Suprapubic skin (tissue), 4 donors: ENCODE results near the gene GIGYF1. TPM values are rescaled to one million over a fixed set of nuclear protein-coding genes. Genes with fewer than 3 reads are reported as not detected.
"Not testable (repeated sequence)": the region's sequence is repeated elsewhere in the genome, so short reads cannot be mapped to it uniquely, and the experiment has no call there.

ENCODE experiments used
- DNase-seq, 2 donors: peaks; one replicate each; pipeline ENCODE4 v3.0.0-alpha.2; 2019; ENCODE audit warnings: low spot score in 2 of 2
- H3K27ac ChIP-seq: fragments of 200-600 bp; sonication (generic); one replicate; pipeline ENCODE4 v1.5.1; 2019
- H3K27me3 ChIP-seq: fragments of 200-600 bp; sonication (generic); one replicate; pipeline ENCODE4 v1.5.1; 2019
- H3K36me3 ChIP-seq: fragments of 200-600 bp; sonication (generic); one replicate; pipeline ENCODE4 v1.5.1; 2019
- H3K4me1 ChIP-seq: fragments of 200-600 bp; sonication (generic); one replicate; pipeline ENCODE4 v1.5.1; 2019
- H3K4me3 ChIP-seq: fragments of 200-600 bp; sonication (generic); one replicate; pipeline ENCODE4 v1.5.1; 2019; ENCODE audit warnings: mild to moderate bottlenecking
- H3K9me3 ChIP-seq: fragments of 200-600 bp; sonication (generic); one replicate; pipeline ENCODE4 v1.5.1; 2019
- EP300 ChIP-seq: sonication (generic); formaldehyde crosslinking; IDR thresholded peaks from one replicate; pipeline ENCODE4 v1.6.1; 2017; ENCODE audit warnings: antibody characterized with exemption
- POLR2A ChIP-seq, 2 donors: fragments of 450-650 bp; IDR thresholded peaks; one replicate each; pipeline ENCODE4 v1.6.1; 2017; ENCODE audit warnings: antibody characterized with exemption in 2 of 2, mild to moderate bottlenecking in 2 of 2, moderate library complexity in 2 of 2
- POLR2AphosphoS5 ChIP-seq, 3 donors: sonication (generic); formaldehyde crosslinking; IDR thresholded peaks; one replicate each; pipeline ENCODE4 v1.6.1; 2017; ENCODE audit warnings: antibody characterized with exemption in 3 of 3
- WGBS: methylation state at CpG from one replicate; pipeline ENCODE4 v1.1.5; 2018; 5-methylcytosine and 5-hydroxymethylcytosine counted together
- total RNA-seq, 4 donors: library from RNA; depleted of rRNA; stranded (reverse); fragments of >200 nt; gene quantifications; one replicate each; pipeline ENCODE4 v1.1.0, GENCODE V29; 2016
- TF ChIP-seq, protein P1 (sequence below), 2 donors: fragments of 200-600 bp in 1 of 2; fragments of 450-650 bp in 1 of 2; sonication (generic) in 1 of 2; IDR thresholded peaks; one replicate each; pipeline ENCODE4 v1.5.1; 2016 to 2019; ENCODE audit warnings: antibody characterized with exemption in 2 of 2, mild to moderate bottlenecking in 1 of 2, moderate library complexity in 1 of 2

The GIGYF1 gene
- total RNA-seq, 4 donors from 2014 or later = 29.0 to 91.6 (median 40.7) TPM

DNA sequence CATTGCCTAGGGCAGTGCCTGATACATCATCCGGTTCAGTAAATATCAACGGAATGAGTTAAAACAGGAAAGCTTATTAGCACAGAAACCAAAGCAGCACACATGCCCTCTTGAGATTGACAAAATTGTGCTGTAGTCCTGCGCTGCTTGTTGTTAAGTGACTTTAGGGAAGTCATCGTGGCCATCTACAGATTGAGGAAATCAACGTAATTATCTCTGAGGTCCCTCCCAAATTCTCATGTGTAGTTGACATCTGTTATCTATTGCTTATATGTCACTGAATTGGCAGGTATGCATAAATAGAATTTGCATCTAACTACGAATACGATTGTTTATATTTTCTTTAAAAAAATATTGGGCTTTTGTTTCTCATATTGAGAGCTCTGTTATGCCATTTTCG, 24.0 kb downstream of the GIGYF1 start:
- H3K9me3 ChIP-seq = no peaks in the 10 kb centered on the region
- DNase-seq = no peak
- H3K27me3 ChIP-seq = no peaks in the 10 kb centered on the region
- no peak overlapping the region for H3K27ac ChIP-seq
- no peak for TF ChIP-seq POLR2A (IDR thresholded peaks at IDR 0.05)
- TF ChIP-seq EP300 = no peak
- WGBS = 67% methylated on average over 8 of the region's 8 CpGs
- no peaks in the 10 kb centered on the region for H3K36me3 ChIP-seq
- H3K4me3 ChIP-seq = no peak overlapping the region
- peaks cover 6% of the 10 kb centered on the region for H3K4me1 ChIP-seq

DNA sequence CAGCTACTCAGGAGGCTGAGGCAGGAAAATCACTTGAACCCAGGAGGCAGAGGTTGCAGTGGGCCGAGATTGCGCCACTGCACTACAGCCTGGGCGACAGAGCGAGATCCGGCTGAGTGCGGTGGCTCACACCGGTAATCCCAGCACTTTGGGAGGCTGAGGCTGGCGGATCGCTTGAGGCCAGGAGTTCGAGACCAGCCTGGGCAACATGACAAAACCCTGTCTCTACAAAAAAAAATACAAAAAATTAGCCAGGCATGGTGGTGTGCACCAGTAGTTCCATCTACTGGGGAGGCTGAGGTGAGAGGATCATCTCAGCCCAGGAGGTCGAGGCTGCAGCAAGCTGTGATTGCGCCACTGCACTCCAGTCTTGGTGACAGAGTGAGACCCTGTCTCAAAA, 24.9 kb downstream of the GIGYF1 start:
- not testable (repeated sequence) for H3K9me3 ChIP-seq, DNase-seq, H3K4me1 ChIP-seq, H3K27ac ChIP-seq, H3K4me3 ChIP-seq, H3K27me3 ChIP-seq, H3K36me3 ChIP-seq
- WGBS = 97% methylated on average over 12 of the region's 12 CpGs

DNA sequence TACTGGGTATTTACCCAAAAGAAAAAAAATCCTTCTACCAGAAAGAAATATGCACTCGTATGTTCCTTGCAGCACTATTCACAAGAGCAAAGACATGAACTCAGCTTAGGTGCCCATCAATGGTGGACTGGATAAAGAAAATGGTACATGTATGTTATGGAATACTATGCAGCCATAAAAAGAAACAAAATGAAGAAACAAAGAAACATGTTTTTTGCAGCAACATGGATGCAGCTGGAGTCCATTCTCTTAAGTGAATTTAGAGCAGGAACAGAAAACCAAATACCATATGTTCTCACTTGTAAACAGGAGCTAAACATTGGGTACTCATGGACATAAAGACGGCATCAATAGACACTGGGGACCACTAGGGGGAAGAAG, 26.0 kb downstream of the GIGYF1 start:
- DNase-seq = no peak
- H3K9me3 ChIP-seq = no peaks in the 10 kb centered on the region
- H3K4me3 ChIP-seq = no peak overlapping the region
- WGBS = 82% methylated on average over 2 of the region's 2 CpGs
- no peak overlapping the region for H3K27ac ChIP-seq
- no peaks in the 10 kb centered on the region for H3K36me3 ChIP-seq
- TF ChIP-seq, protein P1, sequence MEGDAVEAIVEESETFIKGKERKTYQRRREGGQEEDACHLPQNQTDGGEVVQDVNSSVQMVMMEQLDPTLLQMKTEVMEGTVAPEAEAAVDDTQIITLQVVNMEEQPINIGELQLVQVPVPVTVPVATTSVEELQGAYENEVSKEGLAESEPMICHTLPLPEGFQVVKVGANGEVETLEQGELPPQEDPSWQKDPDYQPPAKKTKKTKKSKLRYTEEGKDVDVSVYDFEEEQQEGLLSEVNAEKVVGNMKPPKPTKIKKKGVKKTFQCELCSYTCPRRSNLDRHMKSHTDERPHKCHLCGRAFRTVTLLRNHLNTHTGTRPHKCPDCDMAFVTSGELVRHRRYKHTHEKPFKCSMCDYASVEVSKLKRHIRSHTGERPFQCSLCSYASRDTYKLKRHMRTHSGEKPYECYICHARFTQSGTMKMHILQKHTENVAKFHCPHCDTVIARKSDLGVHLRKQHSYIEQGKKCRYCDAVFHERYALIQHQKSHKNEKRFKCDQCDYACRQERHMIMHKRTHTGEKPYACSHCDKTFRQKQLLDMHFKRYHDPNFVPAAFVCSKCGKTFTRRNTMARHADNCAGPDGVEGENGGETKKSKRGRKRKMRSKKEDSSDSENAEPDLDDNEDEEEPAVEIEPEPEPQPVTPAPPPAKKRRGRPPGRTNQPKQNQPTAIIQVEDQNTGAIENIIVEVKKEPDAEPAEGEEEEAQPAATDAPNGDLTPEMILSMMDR (IDR thresholded peaks at IDR 0.05) = no peak
- TF ChIP-seq POLR2A (IDR thresholded peaks at IDR 0.05) (no peak), POLR2AphosphoS5 (IDR thresholded peaks at IDR 0.05) (no peak), EP300 (no peak)
- H3K27me3 ChIP-seq = no peaks in the 10 kb centered on the region
- H3K4me1 ChIP-seq = peaks cover 5% of the 10 kb centered on the region

DNA sequence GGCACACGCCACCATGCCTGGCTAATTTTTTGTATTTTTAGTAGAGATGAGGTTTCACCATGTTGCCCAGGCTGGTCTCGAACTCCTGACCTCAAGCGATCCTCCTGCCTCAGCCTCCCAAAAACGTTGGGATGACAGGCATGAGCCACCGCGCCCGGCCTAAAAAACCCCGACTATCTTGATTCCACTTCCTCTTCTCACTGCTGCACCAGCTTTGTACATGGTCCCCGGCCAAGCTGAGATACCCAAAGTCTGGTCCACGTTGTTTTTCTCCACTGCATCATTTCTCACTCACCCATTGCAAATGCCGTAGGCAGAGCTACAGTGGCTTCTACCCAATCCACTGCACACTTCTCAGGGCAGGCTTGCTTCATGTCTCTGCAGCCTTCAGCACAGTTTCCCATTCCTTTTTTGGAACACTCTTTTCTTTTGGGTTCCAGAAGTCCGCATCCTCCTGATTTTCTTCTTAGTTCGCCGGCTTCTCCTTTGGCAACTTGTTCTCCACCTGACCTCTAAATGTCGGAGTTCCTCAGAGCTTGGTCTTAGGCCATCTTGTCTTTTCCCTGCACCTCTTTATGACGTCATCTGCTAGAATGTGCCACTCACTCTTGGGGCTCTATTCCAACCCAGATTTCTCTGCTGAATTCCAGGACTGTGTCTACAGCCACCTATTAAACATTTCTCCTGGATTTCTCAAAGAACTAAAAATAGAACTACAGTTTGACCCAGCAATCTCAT, 26.6 kb downstream of the GIGYF1 start:
- Histone ChIP-seq H3K4me1 (no peaks in the 10 kb centered on the region), H3K36me3 (no peaks in the 10 kb centered on the region), H3K4me3 (no peak overlapping the region), H3K27ac (no peak overlapping the region), H3K9me3 (no peaks in the 10 kb centered on the region), H3K27me3 (no peaks in the 10 kb centered on the region)
- DNase-seq = no peak
- TF ChIP-seq EP300 = no peak
- TF ChIP-seq, protein P1 (IDR thresholded peaks at IDR 0.05) = no peak
- WGBS = 85% methylated on average over 16 of the region's 16 CpGs

DNA sequence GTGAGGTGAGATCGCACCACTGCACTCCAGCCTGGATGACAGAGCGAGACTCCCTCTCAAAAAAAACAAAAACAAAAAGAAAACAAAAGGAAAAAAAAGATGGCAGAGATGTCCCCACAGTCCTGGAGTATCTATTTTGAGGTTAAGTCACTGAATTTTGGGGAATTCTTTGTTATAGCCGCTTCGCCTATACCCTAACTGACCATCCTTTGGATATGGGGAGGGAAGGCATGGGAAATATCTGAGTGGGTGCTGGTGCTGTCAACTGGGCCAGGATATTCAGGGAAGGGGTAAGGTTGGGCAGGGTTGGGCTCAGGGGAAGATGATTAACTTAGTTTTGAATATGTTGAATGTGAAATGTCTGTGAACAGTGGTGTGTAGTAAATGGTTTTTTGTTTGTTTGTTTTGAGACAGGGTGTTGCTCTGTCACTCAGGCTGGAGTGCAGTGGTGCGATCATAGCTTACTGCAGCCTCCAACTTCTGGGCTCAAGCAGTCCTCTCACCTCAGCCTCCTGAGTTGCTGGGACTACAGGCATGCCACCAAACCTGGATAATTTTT, 28.8 kb downstream of the GIGYF1 start:
- DNase-seq = no peak
- Histone ChIP-seq H3K9me3 (no peaks in the 10 kb centered on the region), H3K4me1 (no peaks in the 10 kb centered on the region), H3K27ac (no peak overlapping the region), H3K4me3 (no peak overlapping the region), H3K36me3 (no peaks in the 10 kb centered on the region), H3K27me3 (peaks cover 3% of the 10 kb centered on the region)
- 97% methylated on average over 5 of the region's 5 CpGs for WGBS
- no peak for TF ChIP-seq POLR2A (IDR thresholded peaks at IDR 0.05)

DNA sequence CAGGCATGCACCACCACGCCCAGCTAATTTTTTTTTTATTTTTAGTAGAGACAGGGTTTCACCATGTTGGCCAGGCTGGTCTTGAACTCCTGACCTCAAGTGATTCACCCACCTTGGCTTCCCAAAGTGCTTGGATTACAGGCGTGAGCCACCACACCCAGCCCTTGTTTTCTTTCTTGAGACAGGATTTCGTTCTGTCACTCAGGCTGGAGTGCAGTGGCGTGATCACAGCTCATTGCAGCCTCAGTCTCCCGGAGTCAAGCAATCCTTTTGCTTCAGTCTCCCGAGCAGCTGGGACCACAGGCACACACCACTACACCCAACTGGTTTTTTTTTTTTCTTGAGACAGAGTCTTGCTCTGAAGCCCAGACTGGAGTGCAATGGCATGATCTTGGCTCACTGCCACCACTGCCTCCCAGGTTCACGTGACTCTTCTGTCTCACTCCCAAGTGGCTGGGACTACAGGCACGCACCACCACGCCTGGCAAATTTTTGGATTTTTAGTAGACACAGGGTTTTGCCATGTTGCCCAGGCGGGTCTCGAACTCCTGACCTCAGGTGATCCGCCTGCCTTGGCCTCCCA, 31.8 kb downstream of the GIGYF1 start:
- H3K27me3 ChIP-seq = peaks cover 25% of the 10 kb centered on the region
- WGBS = 74% methylated on average over 12 of the region's 12 CpGs
- H3K27ac ChIP-seq, H3K9me3 ChIP-seq, DNase-seq, H3K36me3 ChIP-seq, H3K4me3 ChIP-seq, H3K4me1 ChIP-seq: not testable (repeated sequence)

DNA sequence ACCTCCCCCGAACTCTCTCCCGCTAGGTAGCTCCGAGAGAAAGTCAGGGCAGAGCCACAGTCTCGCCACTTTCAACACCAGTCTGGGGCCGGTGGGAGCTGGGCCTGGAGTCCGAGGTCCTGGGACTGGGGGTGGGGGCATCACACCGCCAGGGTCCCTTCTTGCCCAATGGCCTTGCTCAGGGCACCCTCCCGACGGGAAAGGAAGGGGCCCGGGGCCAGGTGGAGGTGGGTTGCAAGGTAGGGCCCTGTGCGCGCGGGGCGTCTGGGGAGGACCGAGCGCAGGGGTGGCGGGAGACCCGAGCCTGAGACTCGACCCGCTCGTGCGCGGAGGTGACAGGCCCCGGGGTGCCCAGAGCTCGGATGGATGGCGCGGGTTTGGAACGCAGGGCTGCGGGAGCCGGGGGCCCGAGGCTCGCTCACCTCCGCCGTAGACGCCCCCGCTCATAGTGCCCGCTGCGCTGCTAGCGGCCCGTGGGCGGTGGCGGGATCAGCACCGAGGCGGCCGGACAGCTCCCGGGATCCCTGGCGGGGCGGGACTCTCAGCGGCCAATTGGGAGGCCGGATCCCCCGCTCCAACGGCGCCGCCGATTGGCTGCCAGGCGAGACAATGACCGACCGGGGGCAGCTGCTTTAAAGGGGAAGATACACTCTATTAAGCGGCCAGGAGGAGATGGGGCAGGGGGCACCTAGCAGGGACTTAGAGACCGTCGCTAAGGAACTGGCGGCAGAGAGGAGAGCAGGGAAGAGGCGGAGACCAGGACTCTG, 38.0 kb downstream of the GIGYF1 start, which contains the start of gene ACTL6B:
Gene ACTL6B (minus strand): TSS at position 541 of the 767 bp plus-strand sequence. CDS start 94 bp downstream, at position 447.
- WGBS = 10% methylated on average over 30 of the region's 63 CpGs
- Histone ChIP-seq H3K36me3 (no peaks in the 10 kb centered on the region), H3K27ac (no peak within 1 kb of the TSS), H3K9me3 (no peaks in the 10 kb centered on the region), H3K27me3 (peaks cover 66% of the 10 kb centered on the region), H3K4me1 (peaks cover 6% of the 10 kb centered on the region), H3K4me3 (no peak within 1 kb of the TSS)
- TF ChIP-seq POLR2A (IDR thresholded peaks at IDR 0.05) (no peak), EP300 (no peak), POLR2AphosphoS5 (IDR thresholded peaks at IDR 0.05) (no peak)
- TF ChIP-seq, protein P1 (IDR thresholded peaks at IDR 0.05) = no peak
- no peak for DNase-seq
